RWPE1 (cell line): ENCODE measurements around the gene DENND6A.
A peak's percentile ranks its signal among the peaks of the same experiment; 100 is the strongest.

ENCODE experiments used
- CTCF ChIA-PET: fragments of 350-600 bp; sonication (Branson Sonifier 250); formaldehyde crosslinking; extraction: SDS; loops from one replicate; lab custom pipeline; 2021; lab: Yijun Ruan, JAX
- POLR2A ChIA-PET: fragments of 400-600 bp; formaldehyde crosslinking; extraction: SDS; loops from one replicate; lab custom pipeline; 2020; ENCODE audit warnings: antibody characterized with exemption; ENCODE audit not compliant: low non-redundant PET; lab: Yijun Ruan, JAX
- DNase-seq: peaks from one replicate; pipeline ENCODE4 v3.0.0; 2012; ENCODE audit warnings: low spot score
- H3K27ac ChIP-seq: fragments of 450-650 bp; 2 replicates; pipeline ENCODE4 v1.5.1; 2017
- TF ChIP-seq, protein P1 (sequence below): fragments of 450-650 bp; conservative IDR thresholded peaks from 2 replicates; pipeline ENCODE4 v1.5.1; 2017; ENCODE audit warnings: low read depth, mild to moderate bottlenecking

DENND6A gene

DNA sequence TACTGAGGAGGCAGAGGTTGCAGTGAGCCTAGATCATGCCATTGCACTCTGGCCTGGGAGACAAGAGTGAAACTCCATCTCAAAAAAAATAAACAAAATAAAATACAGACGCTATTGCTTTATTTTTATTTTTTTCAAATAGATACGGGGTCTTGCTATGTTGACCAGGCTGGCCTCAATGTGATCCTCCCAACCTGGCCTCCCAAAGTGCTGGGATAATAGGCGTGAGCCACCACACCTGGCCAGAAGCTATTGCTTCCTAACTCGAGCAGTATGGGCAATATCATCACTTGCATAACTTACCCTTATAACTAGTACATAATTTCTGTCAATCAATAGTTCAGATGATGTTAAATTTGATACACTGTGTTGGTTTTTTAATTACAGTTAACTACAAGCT, 98.7 kb downstream of the DENND6A start:
- ChIA-PET CTCF (no interaction called here), POLR2A (no interaction called here)
- H3K27ac ChIP-seq = peak overlapping the region; percentile 16; the same call in 1 of the 2 replicates

DNA sequence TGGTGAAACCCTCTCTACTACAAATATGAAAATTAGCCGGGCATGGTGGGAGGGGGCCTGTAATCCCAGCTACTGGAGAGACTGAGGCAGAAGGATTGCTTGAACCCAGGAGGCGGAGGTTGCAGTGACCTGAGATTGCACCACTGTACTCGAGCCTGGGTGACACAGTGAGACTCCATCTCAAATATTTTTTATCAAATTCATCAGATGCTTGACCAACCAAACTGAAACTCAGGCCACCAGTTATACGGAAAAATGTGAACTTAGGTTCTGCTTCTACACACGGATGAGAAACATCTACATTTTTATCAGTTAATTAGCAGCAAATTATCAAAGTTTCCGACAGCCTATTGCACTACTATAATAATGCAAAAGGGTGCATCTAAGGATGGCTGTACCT, 100.6 kb downstream of the DENND6A start:
- DNase-seq = no peak
- no peak overlapping the region for H3K27ac ChIP-seq
- ChIA-PET CTCF (no interaction called here), POLR2A (no interaction called here)
- TF ChIP-seq, protein P1, sequence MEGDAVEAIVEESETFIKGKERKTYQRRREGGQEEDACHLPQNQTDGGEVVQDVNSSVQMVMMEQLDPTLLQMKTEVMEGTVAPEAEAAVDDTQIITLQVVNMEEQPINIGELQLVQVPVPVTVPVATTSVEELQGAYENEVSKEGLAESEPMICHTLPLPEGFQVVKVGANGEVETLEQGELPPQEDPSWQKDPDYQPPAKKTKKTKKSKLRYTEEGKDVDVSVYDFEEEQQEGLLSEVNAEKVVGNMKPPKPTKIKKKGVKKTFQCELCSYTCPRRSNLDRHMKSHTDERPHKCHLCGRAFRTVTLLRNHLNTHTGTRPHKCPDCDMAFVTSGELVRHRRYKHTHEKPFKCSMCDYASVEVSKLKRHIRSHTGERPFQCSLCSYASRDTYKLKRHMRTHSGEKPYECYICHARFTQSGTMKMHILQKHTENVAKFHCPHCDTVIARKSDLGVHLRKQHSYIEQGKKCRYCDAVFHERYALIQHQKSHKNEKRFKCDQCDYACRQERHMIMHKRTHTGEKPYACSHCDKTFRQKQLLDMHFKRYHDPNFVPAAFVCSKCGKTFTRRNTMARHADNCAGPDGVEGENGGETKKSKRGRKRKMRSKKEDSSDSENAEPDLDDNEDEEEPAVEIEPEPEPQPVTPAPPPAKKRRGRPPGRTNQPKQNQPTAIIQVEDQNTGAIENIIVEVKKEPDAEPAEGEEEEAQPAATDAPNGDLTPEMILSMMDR = no peak

More for the DNA sequence above, 98.7 kb downstream of the DENND6A start:
- DNase-seq = no peak
- TF ChIP-seq, protein P1 = no peak

DNA sequence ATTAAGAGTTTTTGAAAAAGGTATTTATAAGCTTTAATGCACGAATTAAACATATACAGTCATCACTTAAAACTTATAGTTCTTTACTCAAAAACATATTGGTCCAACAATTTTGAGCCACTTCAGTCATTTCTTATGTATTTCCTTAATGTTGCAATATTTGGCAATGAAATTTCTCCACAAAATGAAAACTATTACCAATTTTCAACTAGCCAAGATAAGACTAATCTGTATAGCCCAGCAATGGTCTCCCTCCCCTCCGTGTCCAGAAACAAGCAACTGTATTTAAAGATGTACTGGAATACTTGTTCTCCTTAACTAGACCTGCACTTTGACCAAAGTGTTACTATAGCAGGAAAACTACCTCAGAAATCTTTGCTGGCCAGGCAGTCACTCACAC, 105.0 kb downstream of the DENND6A start:
- POLR2A ChIA-PET = no interaction called here
- DNase-seq = no peak
- H3K27ac ChIP-seq = no peak overlapping the region
- CTCF ChIA-PET = no interaction called here
- TF ChIP-seq, protein P1 = no peak

DNA sequence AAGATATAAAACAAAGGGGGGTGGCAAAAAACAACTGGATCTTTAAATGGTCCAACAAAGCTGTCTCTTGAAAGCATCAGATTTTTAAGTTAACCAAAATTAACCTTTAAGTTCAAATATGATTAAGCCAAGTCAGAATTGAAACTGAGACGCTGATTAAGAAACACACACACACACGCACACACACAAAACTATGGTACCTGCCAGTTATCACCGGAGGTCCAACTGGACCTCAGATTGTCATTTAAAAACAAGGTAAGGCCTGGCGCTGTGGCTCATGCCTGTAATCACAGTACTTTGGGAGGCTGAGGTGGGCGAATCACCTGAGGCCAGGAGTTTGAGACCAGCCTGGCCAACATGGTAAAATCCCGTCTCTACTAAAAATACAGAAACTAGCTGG, 106.1 kb downstream of the DENND6A start:
- TF ChIP-seq, protein P1 = no peak
- CTCF ChIA-PET = interaction anchor here (0.6 kb wide), 2 partner anchors 72 to 1620 kb away, joined by 3 read pairs; no protein-coding TSS in a partner anchor
- POLR2A ChIA-PET = no interaction called here
- no peak overlapping the region for H3K27ac ChIP-seq
- DNase-seq = no peak

DNA sequence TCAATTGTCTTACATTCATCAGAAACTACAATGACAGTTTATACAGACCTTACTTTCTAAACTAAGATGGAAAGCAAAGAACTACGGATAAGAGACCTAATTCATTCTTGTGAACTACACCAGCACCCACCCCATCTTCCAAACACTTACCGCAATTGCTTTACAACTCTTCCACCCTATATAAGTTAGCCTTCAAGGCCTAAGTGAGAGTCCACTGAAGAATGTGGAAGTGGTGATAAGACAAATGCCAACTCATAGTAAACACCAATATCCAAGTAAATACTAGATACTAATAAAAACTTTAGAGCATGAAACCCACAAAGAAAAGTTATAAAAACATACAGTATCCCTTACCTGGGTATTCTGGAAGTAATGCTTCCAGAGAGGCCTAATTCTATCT, 109.3 kb downstream of the DENND6A start:
- TF ChIP-seq, protein P1 = no peak
- no peak overlapping the region for H3K27ac ChIP-seq
- POLR2A ChIA-PET = no interaction called here
- no peak for DNase-seq
- CTCF ChIA-PET = no interaction called here

DNA sequence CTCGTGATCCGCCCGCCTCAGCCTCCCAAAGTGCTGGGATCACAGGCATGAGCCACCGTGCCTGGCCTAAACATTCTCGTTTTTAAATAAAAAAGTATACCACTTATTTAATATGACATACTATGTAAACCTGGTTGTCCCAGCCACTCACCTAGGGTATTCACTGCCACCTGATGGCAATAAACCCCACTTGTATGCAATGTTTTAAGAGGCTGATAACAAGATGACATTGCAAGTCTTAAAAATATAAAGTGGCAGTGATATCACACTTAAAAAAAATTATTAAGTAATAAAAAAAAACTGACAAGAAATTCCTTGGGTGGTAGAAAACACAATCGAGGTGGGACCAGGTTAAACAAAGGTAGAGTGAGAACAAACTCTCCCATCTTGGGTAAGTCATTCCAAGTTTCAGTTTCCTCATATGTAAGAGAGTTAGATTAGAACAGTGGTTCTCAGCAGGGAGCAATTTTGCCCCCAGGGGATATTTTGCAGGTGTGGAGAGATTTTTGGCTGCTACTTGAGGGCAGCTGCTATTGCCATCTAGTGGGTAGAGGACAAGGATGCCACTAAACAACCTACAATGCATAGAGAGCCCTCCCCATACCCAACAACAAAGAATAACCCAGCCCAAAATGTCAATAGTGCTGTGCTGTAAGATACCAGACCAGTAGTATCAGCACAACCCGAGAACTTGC, 110.3 kb downstream of the DENND6A start:
- ChIA-PET CTCF (no interaction called here), POLR2A (no interaction called here)
- DNase-seq = peak; percentile 26

More for the DNA sequence above, 110.3 kb downstream of the DENND6A start:
- no peak overlapping the region; the same call in 1 of the 2 replicates for H3K27ac ChIP-seq
- TF ChIP-seq, protein P1 = no peak
